GM18499 (cell line): ENCODE results near the gene PTPRU.
A peak's percentile ranks its signal among the peaks of the same experiment; 100 is the strongest.
"Not testable (repeated sequence)": the region's sequence is repeated elsewhere in the genome, so short reads cannot be mapped to it uniquely, and the experiment has no call there.

Experiments
- ATAC-seq: cut with Tn5 transposase; IDR thresholded peaks from one replicate; pipeline ENCODE4 v1.9.1; 2021; ENCODE audit warnings: moderate number of reproducible peaks; ENCODE audit not compliant: insufficient read depth, unreplicated experiment

PTPRU gene

GRCh38 chr1:29218223-29218622 lies 18.1 kb upstream of the PTPRU start:
- ATAC-seq, result no peak

GRCh38 chr1:29221296-29221695 lies 15.0 kb upstream of the PTPRU start:
- no peak for ATAC-seq

DNA sequence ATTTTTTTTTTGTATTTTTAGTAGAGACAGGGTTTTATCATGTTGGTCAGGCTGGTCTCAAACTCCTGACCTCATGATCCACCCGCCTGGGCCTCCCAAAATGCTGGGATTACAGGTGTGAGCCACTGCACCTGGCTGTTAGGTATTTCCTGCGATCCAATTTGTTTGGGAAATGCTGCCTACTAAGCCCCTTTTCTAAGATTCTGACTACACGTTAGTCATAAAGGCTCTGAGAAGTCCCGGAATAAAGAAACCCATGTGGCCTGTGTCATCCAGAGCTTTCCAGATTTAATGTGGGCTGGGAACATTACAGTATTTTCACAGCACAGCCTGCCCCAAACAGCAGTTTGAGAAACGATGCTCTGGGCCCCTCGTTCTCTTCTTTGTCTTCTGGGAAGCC lies 14.1 kb upstream of the PTPRU start:
- not testable (repeated sequence) for ATAC-seq

DNA sequence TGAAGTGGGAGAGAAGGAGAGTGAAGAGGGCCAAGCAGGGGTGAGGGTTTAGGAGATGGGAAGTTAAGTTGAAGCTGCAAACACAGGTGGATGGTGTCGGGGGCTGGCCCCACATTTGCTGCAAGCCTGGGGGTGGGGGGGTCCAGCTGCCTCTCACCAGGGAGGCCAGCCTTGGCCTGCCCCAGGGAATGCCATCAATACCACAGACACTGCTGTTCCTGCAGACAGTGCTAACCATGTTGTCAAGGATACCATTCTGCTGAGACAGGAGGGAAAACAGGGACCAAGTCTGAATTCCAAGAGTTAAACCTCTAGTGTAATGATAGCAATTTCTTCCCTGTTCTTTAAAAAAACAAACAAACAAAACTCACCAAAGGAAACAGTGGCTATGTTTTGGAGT lies 13.6 kb upstream of the PTPRU start:
- ATAC-seq, result no peak

- ATAC-seq, result no peak
Observed at GRCh38 chr1:29223521-29223920, 12.8 kb upstream of the PTPRU start.

DNA sequence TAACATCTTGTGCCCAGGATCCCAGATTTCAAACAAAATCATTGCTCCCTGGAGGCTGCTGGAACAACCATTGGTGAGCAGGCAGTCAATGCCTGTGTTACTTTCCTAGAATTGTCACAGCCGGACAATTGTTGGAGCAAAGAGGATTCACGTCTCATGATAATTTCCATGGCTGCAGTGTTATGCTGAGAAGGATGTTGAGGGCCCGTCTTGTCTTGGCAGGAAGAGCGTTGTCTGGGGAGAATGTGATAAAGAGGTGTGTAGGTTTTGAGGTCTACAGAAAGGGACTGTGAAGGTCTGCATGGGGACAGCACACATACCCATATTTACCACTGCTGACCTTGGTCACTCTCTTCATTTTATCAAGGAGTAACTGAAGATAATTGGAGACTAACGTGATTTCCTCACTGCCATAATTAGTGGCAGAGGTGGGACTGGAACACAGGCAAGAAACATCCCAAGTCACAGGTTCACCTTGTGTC lies 11.9 kb upstream of the PTPRU start:
- ATAC-seq, result no peak

GRCh38 chr1:29225361-29225760 lies 11.0 kb upstream of the PTPRU start:
- no peak for ATAC-seq

GRCh38 chr1:29227511-29227910 lies 8.8 kb upstream of the PTPRU start:
- no peak for ATAC-seq

GRCh38 chr1:29230204-29230552 lies 6.1 kb upstream of the PTPRU start:
- no peak for ATAC-seq

DNA sequence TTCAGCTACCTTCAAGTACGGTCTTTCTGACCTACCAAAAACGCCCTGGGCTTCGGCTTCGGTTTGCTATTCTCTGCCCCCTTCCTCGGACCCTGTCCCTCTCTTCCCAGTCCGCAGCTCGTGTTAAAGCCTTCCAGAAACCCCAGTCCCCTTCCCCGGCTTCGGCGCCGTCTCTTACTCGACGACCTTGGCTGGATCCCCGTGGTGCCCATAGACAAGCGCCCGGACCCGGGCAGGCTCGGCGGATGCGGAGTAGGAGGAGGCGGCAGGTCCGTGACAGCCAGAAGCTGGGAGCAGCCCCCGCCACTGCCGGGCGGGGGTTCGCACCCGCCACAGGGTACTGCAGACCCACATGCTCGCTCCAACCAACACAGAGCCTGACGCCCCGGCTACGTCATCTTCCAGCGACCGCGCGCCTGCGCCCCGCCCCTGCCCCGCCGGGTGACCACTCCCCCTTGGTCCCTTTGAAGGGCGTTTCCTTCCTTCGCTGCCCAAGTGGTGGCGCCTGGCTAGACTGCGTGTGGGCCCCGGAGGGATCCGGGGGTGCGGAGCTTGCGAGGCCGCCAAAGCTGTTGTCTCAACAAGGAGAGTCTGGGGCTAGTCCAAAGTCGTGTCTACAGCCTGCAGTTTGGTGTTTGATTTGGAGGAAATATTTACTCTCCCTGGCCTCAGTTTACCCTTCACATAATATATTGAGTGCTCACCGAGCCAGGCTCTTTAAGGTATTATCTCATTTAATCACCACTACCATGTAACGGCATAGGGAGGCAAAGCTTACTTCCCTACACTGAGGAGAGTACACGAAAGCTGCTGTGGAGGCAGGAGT lies 5.6 kb upstream of the PTPRU start, which contains the start of gene MECR:
MECR (minus strand) TSS at position 382 of the 826 bp plus-strand sequence; CDS start at position 354, 28 bp downstream.
- ATAC-seq, result peak; percentile 71

- ATAC-seq, result no peak
Observed at GRCh38 chr1:29232387-29232786, 3.9 kb upstream of the PTPRU start.

DNA sequence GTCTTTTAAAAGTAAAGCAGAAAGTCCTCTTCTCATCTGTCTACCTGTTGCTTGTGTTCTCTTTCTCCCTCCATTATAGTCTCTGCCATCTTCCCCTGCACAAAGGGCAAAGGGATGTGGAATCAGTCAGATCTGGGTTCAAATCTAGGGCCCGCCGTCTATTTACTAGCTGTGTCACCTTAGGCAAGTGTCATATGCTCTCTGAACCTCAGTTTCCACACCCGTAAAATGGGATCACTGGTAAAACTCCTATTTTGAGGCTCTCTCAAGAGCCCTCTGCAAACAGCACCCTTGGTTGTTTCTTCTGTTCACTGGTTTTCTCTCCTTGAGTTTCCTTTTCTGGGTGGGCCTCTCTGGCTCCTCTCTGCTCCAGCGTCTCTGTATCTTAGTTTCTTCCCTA lies 2.6 kb upstream of the PTPRU start:
- ATAC-seq, result no peak

DNA sequence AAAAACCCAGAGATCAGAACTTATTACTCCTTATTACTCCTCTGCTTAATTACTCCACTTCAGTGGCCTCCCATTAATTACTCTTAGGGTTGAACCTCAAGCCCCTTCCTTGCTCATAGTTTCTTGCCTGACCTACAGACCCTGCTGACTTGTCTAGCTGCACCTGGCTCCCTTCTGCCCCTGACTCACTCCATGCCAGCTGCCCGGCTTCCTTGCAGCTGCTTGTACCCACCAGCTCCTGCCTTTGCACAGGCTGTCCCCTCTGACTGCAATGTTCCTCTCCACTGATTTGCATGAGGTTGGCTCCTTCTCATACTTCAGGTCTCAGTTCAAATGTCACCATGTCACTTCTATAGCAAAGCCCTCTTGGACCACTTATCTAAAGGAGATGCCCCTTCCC lies 1.9 kb upstream of the PTPRU start:
- ATAC-seq, result no peak

GRCh38 chr1:29234881-29235280 lies 1.4 kb upstream of the PTPRU start:
- ATAC-seq, result not testable (repeated sequence)

- no peak for ATAC-seq
Observed at GRCh38 chr1:29236712-29237128, 398 bp downstream of the PTPRU start.

DNA sequence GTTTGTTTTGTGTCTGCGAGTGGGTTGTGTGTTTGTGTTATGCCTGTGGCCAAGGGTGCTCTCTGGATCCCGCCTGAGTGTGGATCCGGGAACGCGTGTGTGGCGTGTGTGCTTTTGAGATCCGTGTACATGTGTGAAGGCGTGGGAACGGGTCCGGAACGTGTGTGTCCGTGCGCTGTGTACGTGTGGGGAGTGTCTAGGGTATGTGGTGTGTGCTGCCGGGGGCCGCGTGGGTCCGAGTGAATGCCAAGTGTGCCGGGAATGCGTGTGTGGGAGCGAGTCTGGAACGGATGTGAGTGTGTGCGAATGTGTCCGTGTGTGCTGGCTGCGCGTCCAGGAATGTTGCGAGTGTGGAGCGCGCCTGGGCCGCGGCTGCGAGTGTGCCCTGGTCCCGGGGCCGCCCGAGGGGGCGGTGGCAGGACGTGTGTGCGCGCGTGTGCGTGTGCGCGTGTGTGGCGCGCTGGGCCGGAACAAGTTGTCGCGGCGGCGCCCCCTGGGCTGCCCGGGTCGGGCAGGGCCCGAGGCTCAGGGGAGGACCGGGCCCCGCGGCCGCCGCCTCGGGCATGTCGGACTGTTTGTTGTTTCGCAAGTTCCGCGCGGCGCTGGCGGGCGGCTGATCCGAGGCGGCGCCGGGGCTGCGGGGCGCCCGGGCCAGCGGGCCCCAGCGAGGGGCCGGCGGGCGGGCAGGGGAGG lies 953 bp downstream of the PTPRU start:
- no peak for ATAC-seq

DNA sequence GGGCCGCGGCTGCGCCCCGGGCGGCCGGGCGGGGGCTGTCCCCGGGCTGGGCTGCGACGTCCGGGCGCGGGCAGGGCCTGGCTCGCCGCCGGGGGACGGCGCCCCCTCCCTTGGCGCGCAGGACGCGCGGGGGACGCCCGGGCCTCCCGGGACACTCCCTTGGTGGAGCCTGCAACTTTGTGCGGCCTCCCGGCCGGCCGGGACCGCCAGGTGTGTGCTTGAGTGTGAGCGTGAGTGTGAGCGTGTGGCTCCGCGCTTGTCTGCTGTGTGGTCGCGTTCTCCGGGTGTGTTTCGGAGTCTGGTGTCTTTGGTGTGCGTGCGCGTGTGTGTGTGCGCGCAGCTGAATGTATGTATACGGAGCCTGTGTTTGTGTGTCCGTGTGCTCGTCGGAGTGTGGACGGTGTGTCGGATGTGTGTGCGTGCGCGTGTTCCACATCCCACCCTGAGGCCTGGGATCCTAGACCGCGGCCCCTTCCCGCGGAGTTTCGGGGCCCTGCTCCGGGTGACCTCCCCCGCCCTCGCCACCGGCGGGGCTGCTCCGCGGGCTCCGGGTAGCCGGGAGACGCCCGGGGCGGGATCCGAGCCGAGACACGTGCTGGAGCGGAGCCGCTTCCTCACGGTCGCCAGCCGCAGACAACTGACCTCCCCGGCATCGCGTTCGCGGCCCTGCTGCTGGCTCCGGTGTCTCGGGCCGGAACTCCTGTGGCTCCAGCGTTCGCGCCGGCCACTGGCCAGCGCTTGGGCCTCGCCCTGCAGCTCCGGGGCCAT lies 1.7 kb downstream of the PTPRU start:
- no peak for ATAC-seq

DNA sequence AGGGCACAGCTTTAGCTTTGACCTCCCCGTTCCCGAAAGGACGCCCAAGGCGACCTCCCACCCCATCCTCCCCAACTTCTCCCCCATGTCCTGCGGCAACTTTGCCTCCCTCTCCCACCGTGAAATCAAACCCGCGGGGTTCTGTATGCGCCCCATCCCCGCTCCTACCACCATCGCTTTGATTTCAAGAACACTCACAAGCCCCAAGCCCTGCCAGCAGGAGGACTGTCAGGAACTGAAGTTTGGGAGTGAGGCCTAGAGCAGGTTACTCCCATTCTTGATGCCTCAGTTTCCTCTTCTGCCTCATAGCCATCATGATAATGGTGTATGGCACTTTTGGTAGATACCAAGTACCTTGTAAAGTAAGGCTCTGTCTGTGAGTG lies 2.3 kb downstream of the PTPRU start:
- ATAC-seq, result no peak

DNA sequence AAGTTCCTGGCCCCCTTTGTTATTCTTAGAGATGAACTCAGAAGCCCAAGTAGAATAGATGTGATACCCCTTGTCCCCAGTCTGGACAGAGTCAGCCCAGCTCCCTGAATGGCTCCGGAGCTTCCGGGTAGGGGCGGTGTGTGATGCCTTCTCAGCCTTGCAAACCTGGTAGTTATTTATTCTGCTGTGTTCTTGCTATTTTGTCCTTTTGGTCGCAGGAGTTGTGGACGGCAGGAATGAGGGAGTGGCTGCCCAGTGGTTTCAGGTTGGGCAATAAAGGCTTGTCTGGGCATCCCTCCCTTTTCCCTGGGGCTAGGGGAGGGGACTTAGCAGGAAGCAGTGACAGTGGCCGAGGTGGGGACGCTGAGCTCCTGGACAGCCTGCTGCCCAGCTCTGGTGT lies 2.8 kb downstream of the PTPRU start:
- no peak for ATAC-seq

GRCh38 chr1:29240400-29240837 lies 4.1 kb downstream of the PTPRU start:
- ATAC-seq, result no peak

DNA sequence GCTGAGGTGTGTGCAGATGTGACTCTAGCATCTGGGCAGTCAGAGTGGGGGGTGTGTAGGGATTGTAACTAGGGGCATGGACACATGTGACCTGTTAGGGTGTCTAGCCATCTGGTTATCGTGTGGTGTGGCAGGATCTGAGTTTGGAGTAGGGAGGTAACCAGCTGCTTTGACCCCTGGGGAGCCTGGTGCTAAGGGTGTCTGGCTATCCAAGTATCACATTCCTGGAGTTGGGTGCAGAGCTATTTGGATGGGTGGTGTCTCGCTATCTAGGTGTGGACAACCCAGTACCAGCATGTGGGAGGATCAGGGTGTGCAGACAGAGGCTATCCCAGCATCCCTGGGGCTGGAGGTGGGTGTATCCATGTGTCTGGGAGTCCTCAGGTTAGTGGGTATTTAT lies 4.7 kb downstream of the PTPRU start:
- no peak for ATAC-seq
